H1 (cell line): ENCODE measurements around the gene RPP25L. TPM values are rescaled to one million over a fixed set of nuclear protein-coding genes. Genes with fewer than 3 reads are reported as not detected.

Source experiments
- ASH2L ChIP-seq: fragments of 200-600, 300-600 bp; sonication (generic); IDR thresholded peaks from one replicate; pipeline ENCODE4 v1.7.1; 2017; ENCODE audit warnings: low read length
- CBX5 ChIP-seq: fragments of 300-800, 300-1000 bp; sonication (generic); IDR thresholded peaks from 2 replicates; pipeline ENCODE4 v1.7.1; 2016; ENCODE audit warnings: antibody characterized with exemption, low read length, low read depth
- CBX8 ChIP-seq: fragments of 300-800, 300-1000 bp; sonication (generic); IDR thresholded peaks from 2 replicates; pipeline ENCODE4 v1.7.1; 2016; ENCODE audit warnings: low read depth, low read length, borderline replicate concordance
- CHD1 ChIP-seq: IDR thresholded peaks from 2 replicates; pipeline ENCODE4 v1.6.1; 2012; ENCODE audit warnings: low read depth, low read length, improper control_type of control experiment
- CHD2 ChIP-seq: IDR thresholded peaks from 2 replicates; pipeline ENCODE4 v1.6.1; 2012; ENCODE audit warnings: low read length, improper control_type of control experiment
- CREB1 ChIP-seq: IDR thresholded peaks from 2 replicates; pipeline ENCODE4 v1.6.1; 2012; ENCODE audit warnings: inconsistent platforms
- JUN ChIP-seq: IDR thresholded peaks from 2 replicates; pipeline ENCODE4 v1.6.1; 2011; ENCODE audit warnings: low read depth, mild to moderate bottlenecking, improper control_type of control experiment, low read length
- JUND ChIP-seq: IDR thresholded peaks from 2 replicates; pipeline ENCODE4 v1.6.1; 2011; ENCODE audit warnings: mild to moderate bottlenecking, improper control_type of control experiment, low read length
- KDM4A ChIP-seq: IDR thresholded peaks from one replicate; pipeline ENCODE4 v1.7.1; 2012; ENCODE audit warnings: low read depth, mild to moderate bottlenecking, moderate library complexity, low read length, inconsistent platforms; ENCODE audit not compliant: severe bottlenecking
- PHF8 ChIP-seq: fragments of 200-600 bp; sonication (generic); conservative IDR thresholded peaks from 2 replicates; pipeline ENCODE4 v1.7.1; 2012; ENCODE audit warnings: low read depth, mild to moderate bottlenecking, inconsistent platforms, low read length, moderate library complexity
- RNF2 ChIP-seq: fragments of 200-900, 300-1000 bp; sonication (generic); IDR thresholded peaks from 2 replicates; pipeline ENCODE4 v1.7.1; 2016; ENCODE audit warnings: borderline replicate concordance, low read depth, mild to moderate bottlenecking, antibody characterized with exemption, low read length; ENCODE audit not compliant: poor library complexity, severe bottlenecking; ENCODE audit errors: missing control alignments
- SIN3A ChIP-seq, 2 experiments: IDR thresholded peaks in 1 of 2; conservative IDR thresholded peaks in 1 of 2; 2 replicates each; pipeline ENCODE4 v1.6.1; 2011 to 2012; ENCODE audit warnings: low read length in 2 of 2, improper control_type of control experiment in 1 of 2, low read depth in 1 of 2, mild to moderate bottlenecking in 1 of 2
- SIX5 ChIP-seq: IDR thresholded peaks from 2 replicates; pipeline ENCODE4 v1.6.1; 2011; ENCODE audit warnings: mild to moderate bottlenecking, low read depth, low read length
- SP1 ChIP-seq: IDR thresholded peaks from 2 replicates; pipeline ENCODE4 v1.6.1; 2011; ENCODE audit warnings: low read depth, low read length
- TAF1 ChIP-seq: IDR thresholded peaks from 2 replicates; pipeline ENCODE4 v1.6.1; 2011; ENCODE audit warnings: mild to moderate bottlenecking, low read depth, low read length
- TEAD4 ChIP-seq: IDR thresholded peaks from 2 replicates; pipeline ENCODE4 v1.6.1; 2012; ENCODE audit warnings: low read depth, low read length, inconsistent platforms, mixed read lengths
- YY1 ChIP-seq: IDR thresholded peaks from 2 replicates; pipeline ENCODE4 v1.6.1; 2011; ENCODE audit warnings: low read depth, mild to moderate bottlenecking, low read length
- polyA plus RNA-seq, 7 experiments: library from polyadenylated mRNA; depleted of rRNA in 3 of 7; stranded (reverse) in 5 of 7; unstranded in 2 of 7; fragments of >200 nt in 5 of 7; fragments of 200-250 nt in 2 of 7; gene quantifications; 1 replicate in 5 of 7; 2 replicates in 1 of 7; 4 replicates in 1 of 7; pipeline versions ENCODE4 v1.2.1 to v1.2.3, GENCODE V29; 2011 to 2013; ENCODE audit warnings: missing spikeins in 2 of 7, mixed read lengths in 2 of 7
- total RNA-seq: library from RNA; stranded (reverse); fragmentation: NEBNext Ultra II Directional; extraction: Animal tissue kit (Norgen Biotek cat#: 25700); gene quantifications from 2 replicates; pipeline ENCODE4 v1.2.1, GENCODE V29; 2021
- TF ChIP-seq, protein P1 (sequence below): IDR thresholded peaks from 2 replicates; pipeline ENCODE4 v1.6.1; 2012; ENCODE audit warnings: inconsistent platforms
- TF ChIP-seq, protein P2 (sequence below): IDR thresholded peaks from 2 replicates; pipeline ENCODE4 v1.6.1; 2011; ENCODE audit warnings: low read length, improper control_type of control experiment
- TF ChIP-seq, protein P3 (sequence below), 3 experiments: IDR thresholded peaks; 1 replicate in 2 of 3; 2 replicates in 1 of 3; pipeline versions ENCODE4 v1.5.1 to v1.6.1; 2011; ENCODE audit warnings: low read length in 3 of 3, mild to moderate bottlenecking in 3 of 3, inconsistent platforms in 2 of 3, low read depth in 1 of 3, moderate library complexity in 1 of 3; ENCODE audit not compliant: insufficient read depth in 1 of 3; ENCODE audit errors: control extremely low read depth in 1 of 3

RPP25L gene
- total and polyA plus RNA-seq, 2 of the 8 experiments (the other 6 are each of a cell fraction or from before 2014, with no cell fraction given) = 21.6 to 75.0 TPM

DNA sequence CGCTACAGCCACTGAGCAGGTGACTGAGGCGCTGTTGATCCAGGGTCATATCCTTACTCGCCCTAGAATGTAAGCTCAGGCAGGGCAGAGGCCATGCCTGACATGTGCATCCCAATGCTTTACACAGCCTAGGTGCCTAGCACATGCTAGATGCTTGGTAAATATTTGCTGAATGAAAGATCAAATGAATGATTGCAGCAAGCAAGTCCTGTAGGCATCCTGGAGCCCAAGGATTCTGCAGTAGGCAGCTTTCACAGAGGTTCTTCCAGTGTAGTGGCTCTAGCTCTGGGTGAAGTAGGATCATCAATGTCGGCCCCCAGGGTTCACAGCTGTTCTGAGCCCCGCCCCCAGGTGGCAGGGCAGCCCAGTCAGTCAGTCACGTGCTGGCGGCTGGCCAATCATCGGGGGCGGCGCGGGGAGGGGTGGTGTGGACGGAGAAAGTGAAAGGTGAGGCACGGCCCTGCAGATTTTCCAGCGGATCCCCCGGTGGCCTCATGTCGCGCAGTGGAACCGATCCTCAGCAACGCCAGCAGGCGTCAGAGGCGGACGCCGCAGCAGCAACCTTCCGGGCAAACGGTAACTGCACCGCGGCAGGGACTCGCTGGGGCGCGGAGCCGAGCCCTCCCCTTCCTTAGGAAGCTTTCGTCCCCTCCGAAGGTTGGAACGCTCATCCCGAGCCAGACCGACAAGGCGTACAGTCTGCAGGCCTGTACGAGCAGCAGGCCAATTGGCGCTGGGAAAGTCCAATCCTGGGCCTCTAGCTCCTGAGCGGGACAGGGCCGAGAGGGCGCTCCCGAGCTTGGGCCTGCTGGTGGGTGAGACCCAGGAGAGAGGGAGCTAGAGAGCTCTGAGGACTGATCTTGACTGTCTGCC lies 34.5 kb upstream of the RPP25L start, which contains the start of gene GALT (continued):
- TF ChIP-seq SP1 = peak; percentile 72
- peak; percentile 86 for TF ChIP-seq KDM4A
- no peak for TF ChIP-seq CHD1
- no peak for TF ChIP-seq CBX5
- 0 out of 2 replicates have a peak, but pooled peaks have one; percentile 16 for TF ChIP-seq JUND
- TF ChIP-seq, protein P1, sequence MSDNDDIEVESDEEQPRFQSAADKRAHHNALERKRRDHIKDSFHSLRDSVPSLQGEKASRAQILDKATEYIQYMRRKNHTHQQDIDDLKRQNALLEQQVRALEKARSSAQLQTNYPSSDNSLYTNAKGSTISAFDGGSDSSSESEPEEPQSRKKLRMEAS = peak; percentile 71
- no peak for TF ChIP-seq RNF2
- TF ChIP-seq ASH2L = peak; percentile 85
- TF ChIP-seq, protein P2, sequence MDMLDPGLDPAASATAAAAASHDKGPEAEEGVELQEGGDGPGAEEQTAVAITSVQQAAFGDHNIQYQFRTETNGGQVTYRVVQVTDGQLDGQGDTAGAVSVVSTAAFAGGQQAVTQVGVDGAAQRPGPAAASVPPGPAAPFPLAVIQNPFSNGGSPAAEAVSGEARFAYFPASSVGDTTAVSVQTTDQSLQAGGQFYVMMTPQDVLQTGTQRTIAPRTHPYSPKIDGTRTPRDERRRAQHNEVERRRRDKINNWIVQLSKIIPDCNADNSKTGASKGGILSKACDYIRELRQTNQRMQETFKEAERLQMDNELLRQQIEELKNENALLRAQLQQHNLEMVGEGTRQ = peak; percentile 98
- TF ChIP-seq YY1 = 0 out of 2 replicates have a peak, but pooled peaks have one; percentile 55
- TF ChIP-seq CREB1 = no peak; the same call in 1 of the 2 replicates
- TF ChIP-seq JUN = no peak
- TF ChIP-seq TAF1 = peak; percentile 58
- TF ChIP-seq PHF8 = peak; percentile 63
- no peak for TF ChIP-seq TEAD4
- TF ChIP-seq SIX5 = no peak
- TF ChIP-seq SIN3A (conservative IDR thresholded peaks at IDR 0.05 in 1 of 2, IDR thresholded peaks at IDR 0.05 in 1 of 2; ENCODE audit: low read depth in 1 of 2, low read length in 2 of 2) = 0 out of 4 replicates have a peak, but pooled peaks have one; percentile 53 to 59
- TF ChIP-seq CHD2 = no peak; the same call in 1 of the 2 replicates
- TF ChIP-seq, protein P3, sequence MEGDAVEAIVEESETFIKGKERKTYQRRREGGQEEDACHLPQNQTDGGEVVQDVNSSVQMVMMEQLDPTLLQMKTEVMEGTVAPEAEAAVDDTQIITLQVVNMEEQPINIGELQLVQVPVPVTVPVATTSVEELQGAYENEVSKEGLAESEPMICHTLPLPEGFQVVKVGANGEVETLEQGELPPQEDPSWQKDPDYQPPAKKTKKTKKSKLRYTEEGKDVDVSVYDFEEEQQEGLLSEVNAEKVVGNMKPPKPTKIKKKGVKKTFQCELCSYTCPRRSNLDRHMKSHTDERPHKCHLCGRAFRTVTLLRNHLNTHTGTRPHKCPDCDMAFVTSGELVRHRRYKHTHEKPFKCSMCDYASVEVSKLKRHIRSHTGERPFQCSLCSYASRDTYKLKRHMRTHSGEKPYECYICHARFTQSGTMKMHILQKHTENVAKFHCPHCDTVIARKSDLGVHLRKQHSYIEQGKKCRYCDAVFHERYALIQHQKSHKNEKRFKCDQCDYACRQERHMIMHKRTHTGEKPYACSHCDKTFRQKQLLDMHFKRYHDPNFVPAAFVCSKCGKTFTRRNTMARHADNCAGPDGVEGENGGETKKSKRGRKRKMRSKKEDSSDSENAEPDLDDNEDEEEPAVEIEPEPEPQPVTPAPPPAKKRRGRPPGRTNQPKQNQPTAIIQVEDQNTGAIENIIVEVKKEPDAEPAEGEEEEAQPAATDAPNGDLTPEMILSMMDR (IDR thresholded peaks at IDR 0.05; ENCODE audit: control extremely low read depth in 1 of 3, insufficient read depth in 1 of 3, low read depth in 1 of 3, low read length in 3 of 3) = peak; percentile 67 to 89 (median 72)
- no peak for TF ChIP-seq CBX8
